GM04504 (cell line): ENCODE data around the gene CAPN12.
"Not testable (repeated sequence)": the region's sequence is repeated elsewhere in the genome, so short reads cannot be mapped to it uniquely, and the experiment has no call there.

Source experiments
- DNase-seq: peaks from one replicate; pipeline ENCODE4 v3.0.0-alpha.2; 2012; ENCODE audit warnings: low read depth

CAPN12 gene

DNA sequence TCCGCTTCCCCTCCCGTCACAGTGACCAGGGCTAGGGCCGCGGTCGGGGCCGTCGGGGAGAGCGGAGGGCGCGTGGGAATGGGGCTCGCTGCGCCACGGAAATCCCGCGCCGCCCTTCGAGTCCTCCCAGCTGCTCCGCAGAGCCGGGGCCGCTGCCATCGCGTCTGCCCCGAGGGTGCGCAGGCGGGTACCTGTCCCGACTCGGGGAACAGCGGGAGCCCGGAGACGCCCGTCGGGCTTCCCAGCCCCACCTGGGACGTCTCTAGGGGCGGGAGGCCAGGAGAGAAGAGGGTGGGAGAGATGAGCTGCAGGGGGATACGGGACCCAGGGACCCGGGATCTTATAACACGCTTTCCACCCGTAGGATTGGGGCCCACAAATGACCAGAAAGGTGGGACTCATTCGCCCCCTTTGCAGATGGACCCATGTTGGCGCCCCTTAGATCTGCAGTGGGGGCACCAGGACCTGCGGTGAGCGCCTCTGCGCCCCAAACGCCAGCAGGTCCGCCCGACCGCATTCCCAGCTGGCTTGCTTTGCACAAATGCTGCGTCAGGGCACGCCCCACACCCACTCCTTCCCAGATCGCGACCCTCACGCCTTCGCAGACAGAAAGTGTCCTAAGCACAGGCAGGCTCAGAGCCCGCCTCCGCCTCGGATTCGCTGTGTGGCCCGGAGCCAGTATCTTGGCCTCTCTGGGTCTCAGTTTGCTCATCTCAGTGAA, 26.1 kb upstream of the CAPN12 start:
- DNase-seq = not testable (repeated sequence)

- peak; percentile 20 for DNase-seq
Observed at GRCh38 chr19:38769635-38770211, 25.4 kb upstream of the CAPN12 start.

DNA sequence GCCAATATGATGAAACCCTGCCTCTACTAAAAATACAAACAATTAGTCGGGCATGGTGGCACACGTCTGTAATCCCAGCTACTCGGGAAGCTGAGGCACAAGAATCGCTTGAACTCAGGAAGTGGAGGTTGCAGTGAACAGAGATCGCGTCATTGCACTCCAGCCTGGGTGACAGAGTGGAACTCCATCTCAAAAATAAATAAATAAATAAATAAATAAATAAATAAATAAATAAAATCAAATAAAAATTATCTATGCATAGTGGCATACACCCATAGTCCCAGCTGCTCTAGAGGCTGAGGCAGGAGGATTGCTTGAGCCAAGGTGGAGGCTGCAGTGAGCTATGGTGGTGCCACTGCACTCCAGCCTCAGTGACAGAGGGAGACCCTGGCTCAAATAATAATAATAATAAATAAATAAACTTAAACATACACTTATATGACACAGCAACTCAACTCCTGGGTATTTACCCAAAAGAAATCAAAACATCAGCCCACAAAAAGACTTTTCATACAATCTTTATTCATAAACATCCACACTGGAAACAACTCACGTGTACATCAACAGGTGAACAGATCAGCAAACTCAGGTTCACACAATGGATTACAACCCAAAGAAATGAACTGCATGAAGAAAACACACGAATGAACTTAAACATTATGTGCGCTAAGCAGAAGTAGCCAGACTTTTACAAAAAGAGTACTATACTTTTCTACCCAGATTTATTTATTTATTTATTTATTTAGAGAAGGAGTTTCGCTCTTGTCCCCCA, 22.2 kb upstream of the CAPN12 start:
- no peak for DNase-seq

DNA sequence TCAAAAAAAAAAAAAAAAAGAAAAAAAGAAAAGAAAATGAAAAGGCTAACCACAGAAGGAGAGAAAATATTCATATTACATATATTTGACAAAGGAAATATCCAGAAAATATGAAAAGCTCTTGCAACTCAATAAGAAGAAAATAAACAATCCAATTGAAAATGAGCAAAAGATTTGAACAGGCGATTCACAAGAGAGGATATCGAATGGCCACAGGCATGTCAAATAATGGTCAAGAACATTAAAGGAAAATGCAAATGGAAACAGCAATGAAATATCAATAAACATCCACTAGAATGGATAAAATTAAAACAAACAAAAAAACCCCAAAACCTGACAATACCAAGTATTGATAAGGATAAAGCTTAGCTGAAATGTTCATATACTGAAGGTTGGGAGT, 20.9 kb upstream of the CAPN12 start:
- DNase-seq = no peak

DNA sequence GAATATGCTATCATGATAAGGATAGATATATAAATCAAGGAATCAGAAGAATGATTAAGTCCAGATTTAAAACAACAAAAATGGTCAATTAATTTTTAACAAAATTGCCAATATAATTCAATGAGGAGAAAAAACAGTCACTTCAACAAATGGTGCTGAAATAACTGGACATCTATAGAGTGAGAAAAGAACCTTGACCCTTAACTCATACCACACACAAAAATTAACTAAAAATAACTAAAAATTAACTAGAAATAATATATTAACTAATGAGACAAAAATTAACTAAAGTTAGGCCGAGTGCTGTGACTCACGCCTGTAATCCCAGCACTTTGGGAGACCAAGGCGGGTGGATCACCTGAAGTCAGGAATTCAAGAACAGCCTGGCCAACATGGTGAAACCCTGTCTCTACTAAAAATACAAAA, 19.5 kb upstream of the CAPN12 start:
- no peak for DNase-seq

DNA sequence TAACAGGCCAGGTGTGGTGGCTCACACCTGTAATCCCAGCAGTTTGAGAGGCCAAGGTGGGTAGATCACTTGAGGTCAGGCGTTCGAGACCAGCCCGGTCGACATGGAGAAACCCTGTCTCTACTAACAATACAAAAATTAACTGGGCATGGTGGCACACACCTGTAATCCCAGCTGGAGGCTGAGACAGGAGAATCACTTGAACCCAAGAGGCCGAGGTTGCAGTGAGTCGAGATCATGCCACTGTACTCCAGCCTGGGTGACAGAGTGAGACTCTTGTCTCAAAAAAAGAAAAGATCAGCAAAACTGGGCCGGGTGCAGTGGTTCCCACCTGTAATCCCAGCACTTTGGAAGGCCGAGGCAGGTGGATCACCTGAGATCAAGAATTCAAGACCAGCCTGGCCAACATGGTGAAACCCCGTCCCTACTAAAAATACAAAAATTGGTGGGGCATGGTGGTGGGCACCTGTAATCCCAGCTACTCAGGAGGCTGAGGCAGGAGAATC, 17.7 kb upstream of the CAPN12 start:
- DNase-seq = not testable (repeated sequence)

DNA sequence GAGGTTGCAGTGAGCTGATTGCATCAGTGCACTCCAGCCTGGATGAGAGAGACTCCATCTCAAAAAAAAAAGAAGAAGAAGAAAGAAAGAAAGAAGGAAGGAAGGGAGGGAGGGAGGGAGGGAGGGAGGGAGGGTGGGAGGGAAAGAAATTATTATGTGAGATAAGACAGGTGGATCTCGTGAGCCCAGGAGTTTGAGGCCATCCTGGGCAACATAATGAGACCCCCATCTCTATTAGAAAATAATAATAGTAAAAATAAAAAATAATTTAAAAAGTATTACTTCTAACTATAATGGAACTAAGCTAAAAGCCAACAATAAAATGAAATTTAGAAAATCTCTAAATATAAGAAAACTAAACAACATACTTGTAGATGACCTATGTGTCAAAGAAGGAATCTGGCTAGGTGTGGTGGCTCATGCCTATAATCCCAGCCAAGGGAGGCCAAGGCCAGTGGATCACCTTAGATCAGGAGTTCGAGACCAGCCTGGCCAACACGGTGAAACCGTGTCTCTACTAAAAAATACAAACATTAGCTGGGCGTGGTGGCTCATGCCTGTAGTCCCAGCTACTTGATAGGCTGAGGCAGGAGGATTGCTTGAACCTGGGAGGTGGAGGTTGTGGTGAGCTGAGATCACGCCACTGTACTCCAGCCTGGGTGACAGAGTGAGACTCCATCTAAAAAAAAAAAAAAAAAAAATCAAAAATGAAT, 16.7 kb upstream of the CAPN12 start:
- not testable (repeated sequence) for DNase-seq

DNA sequence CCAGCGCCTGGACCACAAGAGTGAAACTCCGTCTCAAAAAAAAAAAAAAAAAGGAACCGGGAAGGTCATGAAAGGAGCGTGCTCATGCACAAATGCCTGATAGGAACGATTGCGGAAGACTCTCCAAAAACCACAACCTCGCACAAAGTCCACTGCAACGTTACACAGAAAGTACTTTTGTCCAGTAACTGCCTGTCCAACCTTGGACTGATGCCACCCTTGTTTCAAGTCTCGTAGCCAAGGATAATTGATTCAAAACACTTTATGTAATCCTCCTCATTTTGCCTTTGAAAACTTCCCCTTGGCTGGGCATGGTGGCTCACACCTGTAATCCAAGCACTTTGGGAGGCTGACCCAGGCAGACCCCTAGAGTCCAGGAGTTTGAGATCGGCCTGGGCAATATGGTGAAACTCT, 15.3 kb upstream of the CAPN12 start:
- DNase-seq = no peak

GRCh38 chr19:38754196-38754595, 9.9 kb upstream of the CAPN12 start:
- not testable (repeated sequence) for DNase-seq

DNA sequence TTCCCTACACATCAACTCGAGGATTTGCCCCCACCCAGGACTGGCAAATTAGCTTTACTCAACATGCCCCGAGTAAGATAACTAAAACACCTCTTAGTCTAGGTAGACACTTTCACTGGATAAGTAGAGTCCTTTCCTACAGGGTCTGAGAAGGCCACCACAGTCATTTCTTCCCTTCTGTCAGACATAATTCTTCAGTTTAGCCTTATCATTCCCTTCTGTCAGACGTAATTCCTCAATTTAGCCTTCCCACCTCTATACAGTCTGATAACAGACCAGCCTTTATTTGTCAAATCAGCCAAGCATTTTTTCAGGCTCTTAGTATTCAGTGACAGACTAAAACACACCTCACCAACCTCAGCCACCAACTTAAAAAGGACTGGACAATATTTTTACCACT, 9.5 kb upstream of the CAPN12 start:
- DNase-seq = not testable (repeated sequence)

GRCh38 chr19:38745316-38745715, 1.0 kb upstream of the CAPN12 start:
- no peak for DNase-seq

DNA sequence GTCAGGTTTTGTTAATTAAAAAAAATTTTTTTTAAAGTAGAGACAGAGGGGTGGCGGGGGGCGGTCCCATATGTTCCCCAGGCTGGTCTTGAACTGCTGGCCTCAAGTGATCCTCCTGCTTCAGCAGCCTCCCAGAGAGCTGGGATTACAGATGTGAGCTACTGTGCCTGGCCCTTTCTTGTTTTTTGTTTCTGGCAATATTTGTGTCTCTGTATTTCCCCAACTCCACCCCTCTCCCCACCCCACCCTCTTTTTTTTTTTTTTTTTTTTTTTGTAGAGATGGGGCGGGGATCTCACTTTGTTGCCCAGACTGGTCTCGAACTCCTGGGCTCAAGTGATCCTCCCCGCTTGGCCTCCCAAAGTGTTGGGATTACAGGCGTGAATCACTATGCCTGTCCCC, 600 bp upstream of the CAPN12 start:
- no peak for DNase-seq

GRCh38 chr19:38743394-38744297, 628 bp downstream of the CAPN12 start:
- DNase-seq = no peak

DNA sequence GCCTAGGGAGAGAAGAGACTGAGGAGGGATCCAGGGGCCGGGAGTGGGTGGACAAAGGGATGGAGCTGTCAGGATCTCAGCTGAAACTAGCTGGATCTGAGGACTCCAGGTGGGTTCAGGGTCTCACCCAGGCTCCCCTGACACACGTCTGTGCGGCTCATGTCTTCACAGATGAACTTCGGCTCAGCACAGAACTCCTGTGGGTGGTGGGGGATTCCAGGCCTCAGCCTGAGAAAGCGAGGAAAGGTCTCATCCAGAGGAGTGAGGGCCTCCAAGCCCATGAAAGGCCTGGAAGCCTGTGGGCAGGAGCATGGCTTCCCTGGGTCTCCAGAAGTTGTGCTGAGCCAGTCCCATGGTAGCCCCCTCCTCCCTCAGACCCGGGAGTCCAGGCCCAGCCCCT, 1.4 kb downstream of the CAPN12 start:
- DNase-seq = no peak

DNA sequence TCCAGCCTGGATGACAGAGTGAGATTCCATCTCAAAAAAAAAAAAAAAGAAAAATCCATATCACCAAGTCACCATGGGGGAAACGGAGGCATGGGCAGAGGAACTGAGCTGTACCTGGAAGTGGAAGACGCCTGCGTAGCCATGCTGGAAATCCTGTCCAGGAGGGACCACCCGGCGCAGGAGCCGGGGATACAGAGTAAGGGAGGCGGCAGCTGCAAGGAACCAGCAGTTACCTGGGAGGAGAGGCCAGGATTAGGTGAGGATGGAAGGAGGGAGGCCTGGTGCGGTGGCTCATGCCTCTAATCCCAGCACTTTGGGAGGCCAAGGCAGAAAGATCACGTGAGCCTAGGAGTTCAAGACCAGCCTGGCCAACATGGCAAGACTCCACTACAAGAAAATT, 2.0 kb downstream of the CAPN12 start:
- DNase-seq = no peak

DNA sequence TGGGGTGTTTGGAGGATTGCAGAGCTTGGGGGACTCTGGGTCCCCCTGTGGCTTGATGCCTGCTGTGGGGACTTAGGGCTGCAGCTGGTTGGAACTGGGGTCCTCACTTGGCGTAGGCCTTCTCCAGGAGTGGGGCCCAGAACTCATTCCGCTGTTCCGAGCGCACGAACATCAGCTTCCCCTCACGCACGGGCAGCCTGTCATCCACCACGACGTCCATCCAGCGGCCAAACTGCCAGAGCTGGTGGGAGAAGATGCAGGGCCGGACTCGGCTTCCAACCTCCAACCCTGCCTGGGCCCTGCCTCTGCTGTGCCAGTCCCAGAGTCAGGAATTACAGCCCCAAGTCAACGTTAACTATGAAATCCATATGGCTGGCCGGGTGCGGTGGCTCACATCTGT, 2.6 kb downstream of the CAPN12 start:
- DNase-seq = no peak

DNA sequence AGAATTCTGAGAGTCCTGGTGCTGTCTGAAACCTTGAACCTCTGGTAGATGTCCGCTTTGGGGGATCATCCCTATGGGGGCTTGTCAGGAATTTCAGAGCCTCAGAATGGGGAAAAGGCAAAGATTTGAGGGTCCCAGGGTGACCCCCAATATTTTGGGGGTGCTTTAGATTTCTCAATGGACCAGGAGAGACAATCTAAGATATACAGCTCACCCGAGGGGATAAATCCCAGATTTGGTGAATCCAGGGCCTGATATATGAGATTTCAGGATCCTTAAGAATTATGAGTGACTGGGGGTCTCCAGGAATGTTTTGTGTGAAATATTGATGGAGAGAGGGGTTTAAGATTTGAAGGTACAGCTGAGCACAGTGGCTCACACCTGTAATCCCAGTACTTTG, 3.3 kb downstream of the CAPN12 start:
- no peak for DNase-seq

DNA sequence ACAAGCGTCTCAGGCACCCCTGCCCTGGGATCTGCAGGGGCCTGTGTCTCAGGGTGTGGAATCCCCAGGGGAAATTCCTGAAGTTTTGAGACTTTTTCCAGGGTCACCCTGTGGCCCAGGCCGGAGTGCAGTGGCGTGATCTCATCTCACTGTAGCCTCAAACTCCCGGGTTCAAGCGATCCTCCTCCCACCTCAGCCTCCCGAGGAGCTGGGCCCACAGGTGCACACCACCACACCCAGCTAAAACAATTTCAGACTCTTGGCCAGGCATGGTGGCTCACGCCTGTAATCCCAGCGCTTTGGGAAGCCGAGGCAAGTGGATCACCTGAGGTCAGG, 4.0 kb downstream of the CAPN12 start:
- no peak for DNase-seq

- no peak for DNase-seq
Observed at GRCh38 chr19:38739440-38740256, 4.6 kb downstream of the CAPN12 start.

- no peak for DNase-seq
Observed at GRCh38 chr19:38737921-38738737, 6.1 kb downstream of the CAPN12 start.
